SW 1271 (cell line): Measurements from ENCODE around the gene PRDM15.

ENCODE experiments used
- DNase-seq, 2 experiments: peaks; one replicate each; lab custom pipeline; 2025; lab: John Stamatoyannopoulos, UW

The PRDM15 gene

DNA sequence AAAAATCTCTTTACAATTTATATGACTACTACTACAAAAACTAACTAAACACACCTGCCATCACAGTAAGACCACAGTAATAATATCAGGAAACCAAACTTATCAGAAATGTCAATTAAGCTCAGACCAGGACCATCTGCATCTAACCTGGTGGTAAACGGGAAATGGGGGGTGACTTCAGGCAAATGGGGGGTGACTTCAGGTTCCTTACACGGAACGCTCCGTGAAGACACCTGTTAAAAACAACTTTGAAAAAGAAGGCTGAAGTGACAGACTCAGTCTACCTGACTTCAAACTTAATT lies 15.8 kb downstream of the PRDM15 start:
- DNase-seq = no peak

DNA sequence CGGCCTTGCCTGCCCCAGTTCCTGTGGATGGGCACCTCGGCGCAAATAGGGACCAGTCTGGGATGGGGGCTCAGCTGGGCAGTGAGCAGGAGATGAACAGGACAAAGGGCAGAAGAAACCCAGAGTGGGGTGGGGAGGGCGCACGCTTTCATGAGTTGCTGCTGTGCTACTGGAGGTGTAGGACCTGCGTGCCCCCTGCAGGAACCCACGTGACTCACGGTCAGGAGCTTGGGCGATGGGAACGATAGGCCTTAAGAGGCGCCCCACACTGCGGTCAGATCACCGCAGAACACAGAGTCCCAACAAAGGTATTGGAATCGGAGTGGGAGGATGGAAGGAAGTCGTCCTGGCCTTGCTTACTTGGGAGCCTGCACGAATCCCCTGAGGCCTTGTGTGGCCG lies 17.2 kb downstream of the PRDM15 start:
- DNase-seq = no peak

GRCh38 chr21:41861255-41861654 lies 17.9 kb downstream of the PRDM15 start:
- no peak for DNase-seq

DNA sequence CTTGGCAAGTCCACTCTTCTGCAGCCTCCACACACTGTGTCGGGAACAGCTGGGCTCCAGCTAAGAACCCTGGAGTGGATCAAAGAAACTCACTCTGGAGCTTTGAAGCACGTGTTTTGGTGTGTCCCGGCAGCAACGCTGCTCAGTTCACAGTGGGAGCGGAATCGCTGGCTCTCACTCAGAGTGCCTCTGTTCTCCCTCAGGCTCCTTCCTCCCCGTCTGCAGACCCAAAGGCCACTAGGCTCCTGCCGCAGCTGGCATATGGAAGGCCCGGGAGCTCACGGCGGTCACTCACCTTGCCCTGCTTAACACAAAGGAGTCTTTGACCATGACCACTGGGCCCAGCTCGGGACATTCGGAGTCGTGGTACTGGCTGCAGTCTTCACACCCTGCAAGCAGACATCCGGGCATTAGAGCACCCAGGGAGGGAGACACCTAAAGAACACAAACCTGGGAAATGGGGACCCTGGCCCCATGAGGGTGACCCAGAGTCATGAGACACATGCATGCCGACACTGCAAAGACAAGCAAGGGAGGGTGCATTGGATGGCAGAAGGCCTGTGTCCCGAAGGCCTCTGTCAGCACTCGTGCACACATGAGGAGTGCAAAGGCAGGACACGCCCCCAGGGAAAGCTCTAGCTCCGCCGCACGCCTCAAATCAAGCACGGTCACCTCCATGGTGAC lies 19.7 kb downstream of the PRDM15 start:
- DNase-seq = no peak

GRCh38 chr21:41858466-41859296 lies 20.5 kb downstream of the PRDM15 start:
- no peak for DNase-seq

- DNase-seq = no peak
Measured at GRCh38 chr21:41857771-41858300, 21.3 kb downstream of the PRDM15 start.

DNA sequence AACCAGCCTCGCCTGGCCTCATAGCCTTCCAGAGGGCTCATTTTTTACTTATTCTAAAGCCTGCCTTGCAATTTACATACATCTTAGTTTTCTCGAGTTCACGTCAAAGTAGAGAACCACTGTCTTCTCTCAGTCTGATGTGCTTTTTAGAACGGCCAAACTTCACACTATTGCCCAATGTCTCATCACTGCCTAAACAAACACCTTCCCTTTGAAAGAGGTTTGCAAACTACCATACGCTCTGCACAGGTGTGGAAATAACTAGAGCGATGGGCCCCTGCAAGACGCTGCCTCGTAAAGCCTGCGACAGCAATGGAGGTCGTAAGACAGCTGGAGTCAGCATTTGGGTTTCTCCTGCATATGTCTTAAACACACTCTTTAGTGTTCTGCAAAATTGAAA lies 22.6 kb downstream of the PRDM15 start:
- no peak for DNase-seq

- no peak for DNase-seq
Measured at GRCh38 chr21:41854426-41854995, 24.6 kb downstream of the PRDM15 start.

DNA sequence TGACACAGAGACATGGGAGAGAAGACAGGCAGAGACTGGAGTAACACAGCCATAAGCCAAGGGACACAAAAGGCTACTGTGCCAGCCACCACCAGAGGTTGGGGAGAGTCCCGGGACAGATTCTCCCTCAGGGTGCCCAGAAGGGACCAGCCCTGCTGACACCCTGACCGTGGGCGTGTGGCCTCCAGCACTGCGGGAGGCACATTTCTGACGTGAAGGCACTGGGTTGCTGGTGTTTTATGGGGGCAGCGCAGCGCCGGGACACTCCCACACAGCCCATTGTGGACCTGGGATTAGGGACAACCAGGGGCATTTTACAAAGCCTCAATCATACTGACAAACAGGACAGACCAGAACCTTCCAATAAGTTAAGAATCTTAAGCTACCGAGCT lies 26.2 kb downstream of the PRDM15 start:
- no peak for DNase-seq

- no peak for DNase-seq
Measured at GRCh38 chr21:41852151-41852928, 26.8 kb downstream of the PRDM15 start.

DNA sequence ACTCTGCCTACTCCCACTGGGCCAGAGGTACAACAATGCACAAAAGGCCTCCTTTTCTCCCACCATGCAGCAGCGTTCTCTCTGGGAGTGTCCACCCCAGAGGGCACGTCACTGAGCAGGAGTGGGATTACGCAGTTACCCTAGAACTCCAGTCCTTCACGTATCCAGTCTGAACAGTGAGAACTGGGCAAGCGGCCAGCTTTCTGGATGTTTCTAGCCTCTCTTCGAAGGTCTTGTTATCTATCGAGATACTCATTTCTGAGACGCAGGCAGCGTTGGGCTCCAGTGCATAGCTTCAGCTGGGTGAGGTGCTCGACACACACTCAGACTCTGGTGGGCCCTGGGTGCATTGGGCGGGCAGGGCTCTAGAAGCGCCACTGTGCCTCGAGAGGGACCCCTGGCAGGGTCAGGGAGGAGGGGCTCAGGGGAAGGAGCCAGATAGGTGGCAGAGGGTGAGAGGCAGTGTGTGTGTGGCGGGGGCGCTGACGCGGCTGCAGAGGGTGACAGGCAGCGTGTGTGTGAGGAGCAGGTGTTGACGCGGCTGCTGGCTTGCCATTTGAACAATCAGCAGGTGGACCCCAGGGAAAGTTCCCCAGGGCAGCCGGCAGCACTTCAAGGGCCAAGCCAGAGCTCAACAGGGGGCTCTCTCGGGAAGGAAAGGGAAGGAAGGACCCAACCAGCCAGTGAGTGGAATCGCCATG lies 27.9 kb downstream of the PRDM15 start:
- no peak for DNase-seq

DNA sequence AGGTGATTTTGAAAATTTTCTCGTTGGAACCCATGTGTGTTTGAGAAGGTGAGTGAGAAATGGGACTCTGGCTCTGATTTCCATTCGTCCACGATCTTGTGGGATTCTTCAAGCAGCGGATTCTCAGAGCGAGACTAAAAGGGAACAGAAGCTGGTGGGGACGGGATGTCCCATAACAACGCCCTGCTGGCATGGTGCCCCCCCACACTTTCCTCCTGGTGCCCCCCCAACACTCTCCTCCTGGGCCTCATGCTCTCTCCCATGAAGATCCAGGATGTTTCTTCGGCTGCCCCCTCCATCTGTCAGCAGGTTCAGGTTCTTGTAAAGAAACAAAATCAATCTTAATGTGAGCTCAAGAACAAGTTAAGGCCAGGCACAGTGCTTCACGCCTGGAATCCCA lies 29.1 kb downstream of the PRDM15 start:
- no peak for DNase-seq

DNA sequence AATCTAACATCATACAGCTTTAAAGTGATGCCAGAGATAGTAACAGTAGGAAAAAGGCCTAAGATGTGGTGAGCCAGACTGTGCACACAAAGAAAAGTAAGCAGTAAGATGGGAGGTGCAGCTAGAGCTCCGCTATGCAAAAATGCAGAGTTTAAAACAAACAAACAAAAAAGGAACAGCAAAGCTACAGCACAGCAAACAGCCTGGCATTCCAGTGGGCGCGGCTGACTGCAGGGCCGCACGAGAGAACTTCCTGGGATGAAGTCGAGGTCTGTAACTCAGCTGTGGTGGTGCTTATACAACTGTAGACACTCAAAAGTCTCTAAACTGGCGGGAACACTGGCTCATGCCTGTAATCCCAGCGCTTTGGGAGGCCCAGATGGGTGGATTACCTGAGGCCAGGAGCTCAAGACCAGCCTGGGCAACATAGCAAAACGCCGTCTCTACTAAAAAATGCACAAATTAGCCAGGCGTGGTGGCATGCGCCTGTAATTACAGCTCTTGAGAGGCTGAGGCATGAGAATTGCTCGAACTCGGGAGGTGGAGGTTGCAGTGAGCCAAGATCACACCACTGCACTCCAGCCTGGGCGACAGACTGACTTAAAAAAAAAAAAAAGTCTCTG lies 30.1 kb downstream of the PRDM15 start:
- DNase-seq = no peak

- DNase-seq = no peak
Measured at GRCh38 chr21:41848533-41848932, 30.6 kb downstream of the PRDM15 start.

DNA sequence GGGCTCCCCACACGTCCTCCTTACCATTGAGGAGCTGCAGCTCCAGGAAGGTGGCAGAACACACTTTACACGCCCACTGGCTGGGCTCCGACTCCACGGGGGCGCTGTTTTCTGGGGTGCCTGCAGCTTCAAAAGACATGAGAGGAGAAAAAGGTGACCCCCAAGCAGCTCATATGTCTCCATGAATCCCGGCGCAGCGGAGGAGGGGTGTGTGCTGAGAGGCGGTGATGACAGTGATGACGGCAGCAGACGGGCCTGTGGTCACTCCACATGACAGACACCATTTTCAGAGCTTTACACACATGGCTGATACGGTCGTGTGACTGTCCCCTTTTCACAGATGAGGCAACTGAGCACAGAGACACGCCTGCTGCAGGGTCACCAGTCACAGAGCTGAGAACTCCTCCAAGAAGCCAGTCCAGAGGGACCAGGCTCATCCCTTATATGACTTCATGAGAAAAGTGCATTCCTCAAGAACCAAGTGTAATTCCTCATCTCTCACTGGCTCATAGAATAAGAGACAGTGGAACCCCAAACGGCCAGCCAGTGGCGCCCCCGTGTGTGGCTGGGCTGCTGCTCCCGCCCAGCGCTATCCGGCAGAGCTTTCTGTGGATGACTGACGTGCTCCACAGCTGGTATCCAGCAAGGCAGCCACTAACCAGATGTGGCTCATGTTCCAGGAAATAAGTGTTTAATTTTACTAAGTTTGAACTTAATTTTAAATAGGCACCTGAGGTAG lies 31.9 kb downstream of the PRDM15 start:
- no peak for DNase-seq

DNA sequence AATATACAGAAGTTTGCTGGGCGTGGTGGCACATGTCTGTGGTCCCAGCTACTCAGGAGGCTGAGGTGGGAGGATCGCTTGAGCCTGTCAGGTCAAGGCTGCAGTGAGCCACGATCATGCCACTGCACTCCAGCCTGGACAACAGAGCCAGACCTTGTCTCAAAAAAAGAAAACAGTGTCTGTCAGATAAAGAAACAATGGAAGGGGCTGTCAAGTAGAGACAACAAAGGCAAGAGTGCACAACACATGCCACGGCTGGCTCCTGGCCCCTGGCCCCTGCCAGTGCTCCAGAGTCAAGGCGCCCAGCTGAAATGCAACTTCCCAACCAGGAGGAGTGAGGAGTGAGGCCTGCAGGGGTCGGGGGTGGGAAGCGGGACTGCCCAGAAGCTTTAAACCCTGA lies 32.6 kb downstream of the PRDM15 start:
- DNase-seq = no peak

- no peak for DNase-seq
Measured at GRCh38 chr21:41846033-41846317, 33.2 kb downstream of the PRDM15 start.

DNA sequence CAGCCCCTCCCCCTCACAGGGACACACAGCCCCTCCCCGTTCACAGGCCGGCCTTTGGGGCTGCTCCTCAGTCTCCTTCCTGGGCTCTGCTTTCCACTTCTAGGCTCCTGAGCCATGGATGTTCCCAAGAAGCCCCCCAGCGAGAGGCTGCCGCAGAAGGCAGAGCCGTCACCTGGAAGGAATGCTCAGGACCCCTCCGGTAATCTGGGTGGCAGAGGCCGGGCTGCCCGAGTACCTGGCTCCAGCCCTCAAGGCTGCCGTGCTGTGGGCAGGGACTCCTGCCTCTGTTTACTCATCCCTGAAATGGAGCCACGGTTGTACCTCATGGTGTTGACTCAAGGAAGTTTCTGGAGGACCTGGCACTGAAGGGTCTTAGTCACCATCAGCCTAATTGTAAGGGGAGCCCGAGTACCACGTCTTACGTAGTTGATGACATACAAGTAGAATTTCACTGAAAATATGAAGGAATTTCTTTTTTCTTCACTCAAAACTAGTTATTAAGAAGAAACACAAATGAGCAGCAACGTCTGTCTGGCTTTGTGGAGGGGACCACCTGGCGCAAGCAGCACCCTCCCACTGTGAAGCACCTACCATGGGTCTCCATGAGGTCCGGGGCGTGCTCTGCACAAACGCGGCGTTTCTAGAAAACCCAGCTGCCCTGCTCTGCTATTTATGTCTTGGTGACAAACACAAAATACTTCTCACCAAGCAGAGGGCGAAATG lies 33.7 kb downstream of the PRDM15 start:
- no peak for DNase-seq

DNA sequence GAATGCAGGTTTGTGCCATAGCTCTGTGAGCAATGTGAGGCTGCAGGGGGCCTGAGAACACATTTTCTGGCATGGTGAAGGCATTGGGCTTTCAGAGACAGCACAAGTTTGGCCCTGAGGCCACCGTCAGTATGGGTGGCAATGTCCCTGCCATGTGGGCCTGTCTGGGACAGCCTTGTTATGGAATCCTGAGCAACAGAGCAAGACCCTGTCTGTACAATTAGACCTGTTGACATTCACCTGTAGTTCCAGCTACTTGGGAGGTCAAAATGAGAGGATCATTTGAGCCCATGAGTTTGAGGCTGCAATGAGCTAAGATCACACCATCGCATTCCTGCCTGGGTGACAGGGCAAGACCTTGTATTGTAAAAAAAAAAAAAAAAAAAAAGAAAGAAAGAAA lies 35.6 kb downstream of the PRDM15 start:
- no peak for DNase-seq

DNA sequence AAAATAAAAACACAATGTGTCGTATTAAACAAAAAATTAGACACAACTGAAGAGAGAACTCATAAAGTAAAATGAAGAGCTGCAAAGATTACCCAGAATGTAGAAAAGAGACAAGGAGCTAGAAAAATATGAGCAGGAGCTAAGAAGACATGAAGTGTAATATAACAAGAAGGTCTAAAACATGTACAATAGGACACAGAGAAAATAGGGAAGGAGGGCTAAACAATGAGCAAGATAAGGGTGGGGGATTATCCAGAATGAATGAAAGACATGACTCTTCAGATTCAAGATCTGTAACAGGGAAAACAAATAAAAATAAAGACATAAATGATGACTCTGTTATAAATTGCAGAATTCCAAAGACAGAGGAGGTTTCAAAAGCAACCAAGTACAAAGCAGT lies 38.3 kb downstream of the PRDM15 start:
- DNase-seq = no peak
